Prostate gland (tissue), 2 donors: ENCODE data around the gene GREB1.

Experiments
- POLR2A ChIP-seq: fragments of 450-650 bp; IDR thresholded peaks from one replicate; pipeline ENCODE4 v1.6.1; 2016; ENCODE audit warnings: antibody characterized with exemption, mild to moderate bottlenecking
- POLR2AphosphoS5 ChIP-seq: sonication (generic); formaldehyde crosslinking; IDR thresholded peaks from one replicate; pipeline ENCODE4 v1.6.1; 2017; ENCODE audit warnings: antibody characterized with exemption
- TF ChIP-seq, protein P1 (sequence below), 4 experiments: fragments of 200-600 bp in 2 of 4; fragments of 450-650 bp in 2 of 4; sonication (generic) in 2 of 4; IDR thresholded peaks; 1 replicate in 3 of 4; 2 replicates in 1 of 4; pipeline ENCODE4 v1.5.1; 2016 to 2019; ENCODE audit warnings: antibody characterized with exemption in 4 of 4, mild to moderate bottlenecking in 2 of 4, moderate library complexity in 2 of 4

DNA sequence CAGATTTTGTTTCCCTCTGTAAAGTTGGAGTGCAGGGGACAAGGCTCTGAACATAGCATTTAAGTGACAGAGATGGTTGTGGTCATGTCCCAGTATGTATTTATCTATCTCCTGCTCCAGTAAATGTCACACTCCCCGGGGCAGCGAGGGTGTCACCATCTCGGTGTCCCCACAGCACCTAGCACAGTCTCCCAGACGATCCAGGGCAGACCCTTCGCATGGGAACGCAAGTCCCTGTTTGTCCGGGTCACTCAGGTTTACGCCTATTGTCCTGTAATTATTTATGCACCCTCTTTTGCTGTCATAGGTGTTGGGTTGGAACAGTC is 148.7 kb downstream of the GREB1 start:
- TF ChIP-seq, protein P1, sequence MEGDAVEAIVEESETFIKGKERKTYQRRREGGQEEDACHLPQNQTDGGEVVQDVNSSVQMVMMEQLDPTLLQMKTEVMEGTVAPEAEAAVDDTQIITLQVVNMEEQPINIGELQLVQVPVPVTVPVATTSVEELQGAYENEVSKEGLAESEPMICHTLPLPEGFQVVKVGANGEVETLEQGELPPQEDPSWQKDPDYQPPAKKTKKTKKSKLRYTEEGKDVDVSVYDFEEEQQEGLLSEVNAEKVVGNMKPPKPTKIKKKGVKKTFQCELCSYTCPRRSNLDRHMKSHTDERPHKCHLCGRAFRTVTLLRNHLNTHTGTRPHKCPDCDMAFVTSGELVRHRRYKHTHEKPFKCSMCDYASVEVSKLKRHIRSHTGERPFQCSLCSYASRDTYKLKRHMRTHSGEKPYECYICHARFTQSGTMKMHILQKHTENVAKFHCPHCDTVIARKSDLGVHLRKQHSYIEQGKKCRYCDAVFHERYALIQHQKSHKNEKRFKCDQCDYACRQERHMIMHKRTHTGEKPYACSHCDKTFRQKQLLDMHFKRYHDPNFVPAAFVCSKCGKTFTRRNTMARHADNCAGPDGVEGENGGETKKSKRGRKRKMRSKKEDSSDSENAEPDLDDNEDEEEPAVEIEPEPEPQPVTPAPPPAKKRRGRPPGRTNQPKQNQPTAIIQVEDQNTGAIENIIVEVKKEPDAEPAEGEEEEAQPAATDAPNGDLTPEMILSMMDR (IDR thresholded peaks at IDR 0.05), result no peak
- TF ChIP-seq POLR2A, result no peak
- no peak for TF ChIP-seq POLR2AphosphoS5
